DMS 273 treated with DMSO at 0.1 percent for 48 hours (cell line): Measurements from ENCODE around the gene CDK16.
"Not testable (repeated sequence)": the region's sequence is repeated elsewhere in the genome, so short reads cannot be mapped to it uniquely, and the experiment has no call there.

ENCODE experiments used
- DNase-seq: peaks from one replicate; lab custom pipeline; 2025; lab: John Stamatoyannopoulos, UW

CDK16 gene

DNA sequence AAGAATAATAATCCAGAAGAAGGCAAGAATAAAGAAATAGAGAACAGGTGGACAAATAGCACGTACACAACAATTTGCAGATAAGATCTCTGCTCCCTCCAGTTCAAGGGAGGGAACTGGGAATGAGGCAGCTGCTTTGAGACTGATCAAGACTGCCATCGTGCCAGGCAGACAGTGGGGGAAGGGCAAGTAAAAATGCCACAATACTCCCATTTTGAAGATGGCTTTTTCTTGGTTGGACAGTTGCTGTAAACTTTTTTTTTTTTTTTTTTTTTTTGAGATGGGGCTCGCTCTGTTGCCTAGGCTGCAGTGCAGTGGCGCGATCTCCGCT lies 31.5 kb downstream of the CDK16 start:
- DNase-seq = peak; percentile 41

DNA sequence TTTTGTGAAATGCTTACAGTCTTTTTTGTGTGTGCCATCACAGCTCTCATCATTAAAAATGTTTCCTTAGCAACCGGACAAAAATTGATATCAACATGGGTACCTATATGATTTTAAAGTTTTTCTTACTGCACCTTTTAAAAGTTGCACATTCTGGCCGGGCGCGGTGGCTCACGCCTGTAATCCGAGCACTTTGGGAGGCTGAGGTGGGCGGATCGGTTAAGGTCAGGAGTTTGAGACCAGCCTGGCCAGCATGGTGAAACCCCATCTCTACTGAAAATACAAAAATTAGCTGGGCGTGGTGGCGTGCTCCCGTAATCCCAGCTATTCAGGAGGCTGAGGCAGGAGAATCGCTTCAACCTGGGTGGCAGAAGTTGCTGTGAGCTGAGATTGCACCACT lies 39.1 kb downstream of the CDK16 start:
- DNase-seq = not testable (repeated sequence)

DNA sequence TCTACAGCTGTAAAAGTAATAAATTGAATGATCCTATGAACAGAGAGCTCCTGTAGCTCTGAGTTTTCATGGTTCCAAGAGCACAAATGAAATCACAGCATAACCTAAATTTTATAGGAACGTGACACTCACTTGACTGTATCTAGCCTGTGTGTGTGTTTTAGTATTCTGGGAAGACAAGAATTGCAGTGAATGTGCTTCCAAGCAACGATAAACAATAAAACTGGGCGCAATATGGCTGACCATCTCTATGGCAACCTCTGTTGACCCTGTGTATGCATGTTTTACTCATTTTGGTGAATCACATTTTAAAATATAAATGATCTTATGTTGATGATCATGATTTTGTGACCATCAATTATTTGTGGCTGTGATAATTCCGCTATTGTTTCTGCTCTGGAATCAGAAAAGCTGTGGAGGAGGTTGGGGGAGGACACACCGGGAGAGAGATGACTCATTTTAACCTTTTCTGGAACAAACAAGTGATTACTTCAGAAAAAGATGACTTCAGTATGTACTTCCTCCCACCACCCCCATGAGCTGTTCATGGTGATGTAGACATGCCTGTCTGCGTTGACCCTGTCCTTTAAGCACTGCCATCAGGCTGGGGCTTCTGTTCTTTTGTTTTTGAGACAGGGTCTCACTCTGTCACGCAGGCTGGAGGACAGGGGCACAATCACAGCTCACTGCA lies 46.1 kb downstream of the CDK16 start:
- DNase-seq = no peak

DNA sequence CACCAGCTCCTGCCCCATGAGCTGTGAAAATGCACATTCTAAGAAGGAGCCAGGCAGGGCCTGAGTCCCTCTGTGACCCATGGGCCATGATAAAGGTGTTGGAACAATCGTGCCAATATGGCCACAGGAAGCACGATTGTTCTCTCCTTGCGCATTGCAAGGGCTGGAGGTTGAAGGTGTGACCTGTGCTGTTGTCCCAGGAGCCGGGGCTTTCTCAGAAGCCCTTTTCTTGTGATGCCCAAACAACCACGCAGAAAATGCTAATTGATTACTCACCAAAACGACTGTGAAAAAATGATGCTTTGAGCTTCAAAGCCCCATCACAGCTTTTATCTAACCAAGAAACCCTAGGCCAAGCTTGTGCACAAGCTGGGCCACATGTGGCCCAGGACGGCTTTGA lies 48.2 kb downstream of the CDK16 start:
- DNase-seq = no peak

DNA sequence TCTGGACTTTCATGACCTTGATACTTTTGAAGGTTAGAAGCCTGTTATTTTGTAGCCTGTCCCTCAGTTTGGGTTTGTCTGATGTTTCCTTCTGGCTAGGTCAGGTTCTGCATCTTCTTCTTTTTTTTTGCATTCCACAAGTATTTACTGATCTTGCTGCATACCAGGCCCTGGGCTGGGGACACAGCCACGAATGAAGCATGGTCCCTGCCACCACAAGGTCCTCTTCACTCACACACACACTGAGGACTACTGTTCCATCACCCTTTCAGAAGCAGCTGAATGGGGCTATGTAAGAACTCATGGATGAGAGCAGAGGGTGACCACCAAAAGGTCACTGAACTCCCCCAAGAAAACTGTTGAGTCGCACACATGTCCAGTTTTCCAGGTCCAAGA lies 53.5 kb downstream of the CDK16 start:
- DNase-seq = no peak

DNA sequence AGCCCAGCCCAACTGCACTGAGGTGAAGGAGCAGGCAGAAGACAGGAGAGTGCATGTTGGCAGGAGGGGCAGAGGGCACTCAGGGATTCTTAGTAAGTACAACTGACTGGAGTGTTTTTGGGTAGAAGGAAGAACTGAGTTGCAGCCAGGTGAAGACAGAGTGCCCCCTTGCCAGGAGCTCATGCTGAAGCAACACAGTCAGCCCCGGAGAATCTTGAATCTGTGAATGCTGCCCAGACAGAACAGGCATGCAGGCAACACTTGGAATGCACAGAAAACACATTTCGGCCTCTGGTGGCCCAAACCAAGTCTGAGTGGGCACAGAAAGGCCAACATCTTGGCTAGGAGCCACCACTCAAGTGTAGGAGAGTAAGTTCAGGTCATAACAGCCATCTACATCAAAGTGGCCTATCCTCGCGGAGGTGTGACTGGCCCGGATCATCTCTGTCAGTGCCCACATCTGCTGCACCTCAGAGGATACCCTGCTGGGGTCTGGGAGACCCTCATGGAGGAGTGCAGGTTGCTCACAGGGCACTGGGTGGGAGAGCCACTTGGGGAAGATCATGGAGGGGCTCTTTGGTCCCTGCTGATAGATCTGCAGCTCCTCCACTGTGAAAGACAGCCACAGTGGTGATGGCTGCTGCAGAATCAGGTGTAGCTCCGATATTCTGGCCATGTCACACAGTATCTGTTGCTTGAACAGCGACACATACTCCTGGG lies 54.7 kb downstream of the CDK16 start:
- no peak for DNase-seq

DNA sequence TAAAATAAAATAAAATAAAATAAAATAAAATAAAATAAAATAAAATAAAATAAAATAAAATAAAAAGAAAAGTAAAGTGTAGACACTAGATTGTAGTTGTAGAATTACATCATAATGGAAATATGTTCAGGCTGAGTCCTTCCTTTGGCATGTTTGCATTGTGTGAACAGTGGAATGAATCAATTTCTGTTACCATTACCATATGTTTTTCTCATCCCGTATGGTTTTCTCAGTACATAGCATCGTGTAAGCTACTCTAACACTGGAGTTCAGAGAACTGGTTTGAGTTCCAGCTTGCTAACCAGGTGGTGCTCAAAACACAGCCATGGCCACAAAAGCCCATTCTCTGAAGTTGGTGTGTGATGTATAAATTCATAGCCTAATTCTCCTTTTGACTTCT lies 60.2 kb downstream of the CDK16 start:
- DNase-seq = no peak
